SK-N-SH (cell line): ENCODE measurements around the gene TUBD1. TPM values are rescaled to one million over a fixed set of nuclear protein-coding genes. Genes with fewer than 3 reads are reported as not detected.
"Not testable (repeated sequence)": the region's sequence is repeated elsewhere in the genome, so short reads cannot be mapped to it uniquely, and the experiment has no call there.

Source experiments
- CTCF ChIA-PET: fragments of 300-600, 350-600 bp; formaldehyde crosslinking; extraction: SDS; loops from one replicate; lab custom pipeline; 2021; lab: Yijun Ruan, JAX
- POLR2A ChIA-PET: fragments of 350-600 bp; sonication (Branson Sonifier 250); formaldehyde crosslinking; extraction: SDS; loops from one replicate; lab custom pipeline; 2020; ENCODE audit warnings: antibody characterized with exemption, inconsistent platforms; lab: Yijun Ruan, JAX
- DNase-seq: peaks from one replicate; pipeline ENCODE4 v3.0.0; 2012
- H2AFZ ChIP-seq: fragments of 200-600 bp; sonication (generic); 2 replicates; pipeline ENCODE4 v1.8.1; 2016; ENCODE audit warnings: antibody characterized with exemption, mild to moderate bottlenecking, low read depth
- H3F3A ChIP-seq: fragments of 200-600 bp; sonication (generic); replicated peaks from 2 replicates; pipeline ENCODE3; 2016; ENCODE audit warnings: antibody characterized with exemption, mild to moderate bottlenecking; ENCODE audit not compliant: insufficient read depth
- H3K27ac ChIP-seq, 2 experiments: fragments of 200-500 bp in 1 of 2; fragments of 200-600 bp in 1 of 2; sonication (Bioruptor generic) in 1 of 2; sonication (generic), shearing (Covaris generic) in 1 of 2; 2 replicates each; pipeline versions ENCODE4 v1.5.1 to v1.6.1; 2014 to 2016; ENCODE audit warnings: low read depth in 2 of 2, inconsistent platforms in 1 of 2, low read length in 1 of 2, mild to moderate bottlenecking in 1 of 2, mixed read lengths in 1 of 2
- H3K27me3 ChIP-seq: fragments of 200-600 bp; sonication (generic), shearing (Covaris generic); 2 replicates; pipeline ENCODE4 v1.6.1; 2016; ENCODE audit warnings: mixed run types; ENCODE audit not compliant: insufficient read depth
- H3K36me3 ChIP-seq, 2 experiments: fragments of 200-500 bp in 1 of 2; fragments of 200-600 bp in 1 of 2; sonication (Bioruptor generic) in 1 of 2; sonication (generic) in 1 of 2; replicated peaks in 1 of 2; 2 replicates each; pipeline versions ENCODE3 to v1.5.1; 2014 to 2016; ENCODE audit warnings: low read length in 1 of 2, mild to moderate bottlenecking in 1 of 2; ENCODE audit not compliant: insufficient read depth in 2 of 2, control insufficient read depth in 1 of 2
- H3K4me1 ChIP-seq, 2 experiments: fragments of 200-500 bp in 1 of 2; fragments of 200-600 bp in 1 of 2; sonication (Bioruptor generic) in 1 of 2; sonication (generic), shearing (Covaris generic) in 1 of 2; 2 replicates each; pipeline versions ENCODE4 v1.5.1 to v1.6.1; 2014 to 2016; ENCODE audit warnings: low read depth in 1 of 2, low read length in 1 of 2, mixed run types in 1 of 2; ENCODE audit not compliant: insufficient read depth in 2 of 2, control insufficient read depth in 1 of 2
- H3K4me2 ChIP-seq: fragments of 200-600 bp; sonication (generic), shearing (Covaris generic); 2 replicates; pipeline ENCODE4 v1.6.1; 2017; ENCODE audit warnings: mixed run types
- H3K4me3 ChIP-seq, 2 experiments: fragments of 200-500 bp in 1 of 2; fragments of 200-600 bp in 1 of 2; sonication (Bioruptor generic) in 1 of 2; sonication (generic), shearing (Covaris generic) in 1 of 2; 2 replicates each; pipeline versions ENCODE4 v1.5.1 to v1.8.1; 2014 to 2016; ENCODE audit warnings: low read depth in 2 of 2, inconsistent platforms in 1 of 2, low read length in 1 of 2, mild to moderate bottlenecking in 1 of 2, mixed read lengths in 1 of 2, moderate library complexity in 1 of 2
- H3K79me2 ChIP-seq: fragments of 200-600 bp; sonication (generic); 2 replicates; pipeline ENCODE4 v1.8.1; 2017; ENCODE audit warnings: mild to moderate bottlenecking; ENCODE audit not compliant: insufficient read depth
- H3K9ac ChIP-seq: fragments of 200-600 bp; sonication (generic); 2 replicates; pipeline ENCODE4 v1.6.1; 2017; ENCODE audit warnings: mixed run types
- H3K9me2 ChIP-seq: fragments of 200-600 bp; sonication (generic); 2 replicates; pipeline ENCODE4 v1.6.1; 2017; ENCODE audit warnings: mixed run types
- H3K9me3 ChIP-seq: fragments of 200-600 bp; sonication (generic); 2 replicates; pipeline ENCODE4 v1.6.1; 2017; ENCODE audit warnings: mixed run types, mild to moderate bottlenecking, moderate library complexity
- H4K20me1 ChIP-seq: fragments of 200-600 bp; sonication (generic); 2 replicates; pipeline ENCODE4 v1.6.1; 2017; ENCODE audit warnings: mild to moderate bottlenecking, mixed run types; ENCODE audit not compliant: insufficient read depth
- CHD2 ChIP-seq: fragments of 150-350 bp; IDR thresholded peaks from 2 replicates; pipeline ENCODE4 v1.6.1; 2018; ENCODE audit warnings: low read length; ENCODE audit not compliant: partially characterized antibody
- EZH2phosphoT487 ChIP-seq: fragments of 200-600 bp; sonication (generic); IDR thresholded peaks from 2 replicates; pipeline ENCODE4 v1.6.1; 2017; ENCODE audit warnings: low read depth, mixed run types, mild to moderate bottlenecking, antibody characterized with exemption, moderate library complexity, borderline replicate concordance
- FOSL2 ChIP-seq: IDR thresholded peaks from 2 replicates; pipeline ENCODE4 v1.4.0; 2012; ENCODE audit warnings: low read depth, mild to moderate bottlenecking, moderate library complexity, borderline replicate concordance
- FOXJ3 ChIP-seq: sonication (generic); formaldehyde crosslinking; IDR thresholded peaks from 2 replicates; pipeline ENCODE4 v1.5.1; 2020; ENCODE audit warnings: mild to moderate bottlenecking, missing genetic modification reagents
- RCOR1 ChIP-seq: fragments of 150-350 bp; IDR thresholded peaks from 2 replicates; pipeline ENCODE4 v1.6.1; 2017; ENCODE audit warnings: antibody characterized with exemption, low read length
- RFX5 ChIP-seq: IDR thresholded peaks from 2 replicates; pipeline ENCODE4 v1.6.1; 2012; ENCODE audit warnings: mild to moderate bottlenecking, improper control_type of control experiment, low read length
- SIN3A ChIP-seq: IDR thresholded peaks from 2 replicates; pipeline ENCODE4 v1.6.1; 2012; ENCODE audit warnings: low read depth, mild to moderate bottlenecking, low read length, moderate library complexity, borderline replicate concordance
- TAF1 ChIP-seq: IDR thresholded peaks from 2 replicates; pipeline ENCODE4 v1.6.1; 2012; ENCODE audit warnings: low read depth, mild to moderate bottlenecking, low read length, moderate library complexity, borderline replicate concordance
- TCF12 ChIP-seq: IDR thresholded peaks from 2 replicates; pipeline ENCODE4 v1.4.0; 2012
- TEAD4 ChIP-seq: IDR thresholded peaks from 2 replicates; pipeline ENCODE4 v1.4.0; 2012; ENCODE audit warnings: mild to moderate bottlenecking, borderline replicate concordance; ENCODE audit not compliant: insufficient read depth
- WGBS: methylation state at CpG from one replicate; pipeline ENCODE4 v1.1.6; 2017; ENCODE audit warnings: low lambda C conversion rate; 5-methylcytosine and 5-hydroxymethylcytosine counted together
- polyA plus RNA-seq, 3 experiments: library from polyadenylated mRNA; depleted of rRNA; stranded (reverse); fragments of >200 nt; gene quantifications; 2 replicates each; pipeline ENCODE4 v1.2.3, GENCODE V29; 2012
- TF ChIP-seq, protein P1 (sequence below): fragments of 150-350 bp; IDR thresholded peaks from 2 replicates; pipeline ENCODE4 v1.6.1; 2016; ENCODE audit warnings: mild to moderate bottlenecking, low read depth, low read length
- TF ChIP-seq, protein P2 (sequence below): fragments of 150-350 bp; IDR thresholded peaks from 2 replicates; pipeline ENCODE4 v1.6.1; 2017; ENCODE audit warnings: antibody characterized with exemption, low read length, low read depth, borderline replicate concordance
- TF ChIP-seq, protein P3 (sequence below): IDR thresholded peaks from 2 replicates; pipeline ENCODE4 v1.4.0; 2012; ENCODE audit warnings: low read depth, borderline replicate concordance

TUBD1 gene
- polyA plus RNA-seq, 1 of the 3 experiments (the other 2 are of a cell fraction), result 3.2 TPM

DNA sequence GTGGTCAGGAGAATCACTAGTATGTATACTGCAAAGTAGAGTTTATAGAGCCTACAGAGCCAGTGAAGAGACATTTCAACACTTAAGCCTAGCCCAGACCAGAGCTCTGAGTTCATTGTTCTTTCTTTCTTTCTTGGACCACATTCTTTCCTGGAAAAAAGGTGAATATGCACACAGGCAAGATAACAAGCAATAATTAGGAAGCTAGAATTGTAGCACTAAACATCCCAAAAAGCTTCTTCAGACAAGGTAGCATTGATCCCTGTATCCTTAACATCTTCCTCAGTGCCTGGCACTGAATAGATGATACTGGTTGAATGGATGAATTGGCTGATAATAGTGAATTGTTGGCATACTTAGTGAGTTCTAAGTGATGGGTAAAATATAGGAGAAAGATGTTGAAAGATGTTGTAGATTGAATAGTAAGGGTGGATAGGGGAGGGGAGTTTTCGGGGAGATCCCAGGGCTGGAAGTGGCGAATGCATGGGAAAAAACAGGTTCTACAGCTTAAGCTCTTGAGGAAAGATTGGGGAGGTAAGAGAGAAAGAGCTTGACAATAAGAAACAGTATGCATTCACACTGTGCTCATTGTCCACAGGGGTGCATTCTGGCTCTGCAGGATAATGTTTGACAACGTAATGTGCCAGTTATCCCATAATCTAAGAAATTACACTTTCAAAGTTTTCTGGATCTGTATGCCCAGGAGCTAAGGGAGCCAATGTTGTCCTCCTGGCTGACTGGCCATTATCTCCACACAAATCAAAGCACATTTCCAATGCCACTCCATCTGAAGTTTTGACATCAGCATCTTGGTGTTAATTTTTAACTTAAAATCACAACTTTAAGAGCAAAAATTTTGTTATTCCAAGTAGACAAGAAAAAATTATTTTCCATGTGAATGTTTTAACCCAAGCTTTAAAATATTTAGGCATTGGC, 35.6 kb downstream of the TUBD1 start:
- Histone ChIP-seq H3K79me2 (no peaks in the 10 kb centered on the region), H4K20me1 (no peaks in the 10 kb centered on the region), H3K4me2 (no peak overlapping the region), H3K9ac (no peak overlapping the region), H2AFZ (no peak overlapping the region), H3K4me3 (no peak overlapping the region), H3K9me3 (no peaks in the 10 kb centered on the region), H3K27me3 (no peaks in the 10 kb centered on the region), H3K4me1 (peaks cover 11 to 12% of the 10 kb centered on the region in 2 experiments), H3F3A (peaks cover 22% of the 10 kb centered on the region), H3K9me2 (no peaks in the 10 kb centered on the region), H3K27ac (peak overlapping the region in 1 of 2 experiments; percentile 70; a peak in 2 of 4 replicates), H3K36me3 (peaks cover 0 to 3% of the 10 kb centered on the region in 2 experiments)
- 91% methylated on average over 3 of the region's 3 CpGs for WGBS
- no peak for TF ChIP-seq CHD2
- TF ChIP-seq TAF1, result no peak
- no peak for TF ChIP-seq RCOR1
- no peak for TF ChIP-seq TEAD4
- no peak for TF ChIP-seq FOXJ3 (CRISPR knock-in tag)
- no peak for TF ChIP-seq TCF12
- TF ChIP-seq, protein P1, sequence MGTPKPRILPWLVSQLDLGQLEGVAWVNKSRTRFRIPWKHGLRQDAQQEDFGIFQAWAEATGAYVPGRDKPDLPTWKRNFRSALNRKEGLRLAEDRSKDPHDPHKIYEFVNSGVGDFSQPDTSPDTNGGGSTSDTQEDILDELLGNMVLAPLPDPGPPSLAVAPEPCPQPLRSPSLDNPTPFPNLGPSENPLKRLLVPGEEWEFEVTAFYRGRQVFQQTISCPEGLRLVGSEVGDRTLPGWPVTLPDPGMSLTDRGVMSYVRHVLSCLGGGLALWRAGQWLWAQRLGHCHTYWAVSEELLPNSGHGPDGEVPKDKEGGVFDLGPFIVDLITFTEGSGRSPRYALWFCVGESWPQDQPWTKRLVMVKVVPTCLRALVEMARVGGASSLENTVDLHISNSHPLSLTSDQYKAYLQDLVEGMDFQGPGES, result no peak
- no peak for TF ChIP-seq SIN3A
- TF ChIP-seq, protein P2, sequence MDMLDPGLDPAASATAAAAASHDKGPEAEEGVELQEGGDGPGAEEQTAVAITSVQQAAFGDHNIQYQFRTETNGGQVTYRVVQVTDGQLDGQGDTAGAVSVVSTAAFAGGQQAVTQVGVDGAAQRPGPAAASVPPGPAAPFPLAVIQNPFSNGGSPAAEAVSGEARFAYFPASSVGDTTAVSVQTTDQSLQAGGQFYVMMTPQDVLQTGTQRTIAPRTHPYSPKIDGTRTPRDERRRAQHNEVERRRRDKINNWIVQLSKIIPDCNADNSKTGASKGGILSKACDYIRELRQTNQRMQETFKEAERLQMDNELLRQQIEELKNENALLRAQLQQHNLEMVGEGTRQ, result no peak
- TF ChIP-seq RFX5, result no peak
- no peak for TF ChIP-seq FOSL2
- TF ChIP-seq, protein P3, sequence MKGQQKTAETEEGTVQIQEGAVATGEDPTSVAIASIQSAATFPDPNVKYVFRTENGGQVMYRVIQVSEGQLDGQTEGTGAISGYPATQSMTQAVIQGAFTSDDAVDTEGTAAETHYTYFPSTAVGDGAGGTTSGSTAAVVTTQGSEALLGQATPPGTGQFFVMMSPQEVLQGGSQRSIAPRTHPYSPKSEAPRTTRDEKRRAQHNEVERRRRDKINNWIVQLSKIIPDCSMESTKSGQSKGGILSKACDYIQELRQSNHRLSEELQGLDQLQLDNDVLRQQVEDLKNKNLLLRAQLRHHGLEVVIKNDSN, result no peak
- TF ChIP-seq EZH2phosphoT487, result no peak
- DNase-seq, result no peak
- POLR2A ChIA-PET, result no interaction called here
- CTCF ChIA-PET, result interaction anchor here (0.6 to 2.1 kb wide), 5 partner anchors 14 to 180 kb away, joined by 3 to 6 read pairs (median 3); no protein-coding TSS in a partner anchor

DNA sequence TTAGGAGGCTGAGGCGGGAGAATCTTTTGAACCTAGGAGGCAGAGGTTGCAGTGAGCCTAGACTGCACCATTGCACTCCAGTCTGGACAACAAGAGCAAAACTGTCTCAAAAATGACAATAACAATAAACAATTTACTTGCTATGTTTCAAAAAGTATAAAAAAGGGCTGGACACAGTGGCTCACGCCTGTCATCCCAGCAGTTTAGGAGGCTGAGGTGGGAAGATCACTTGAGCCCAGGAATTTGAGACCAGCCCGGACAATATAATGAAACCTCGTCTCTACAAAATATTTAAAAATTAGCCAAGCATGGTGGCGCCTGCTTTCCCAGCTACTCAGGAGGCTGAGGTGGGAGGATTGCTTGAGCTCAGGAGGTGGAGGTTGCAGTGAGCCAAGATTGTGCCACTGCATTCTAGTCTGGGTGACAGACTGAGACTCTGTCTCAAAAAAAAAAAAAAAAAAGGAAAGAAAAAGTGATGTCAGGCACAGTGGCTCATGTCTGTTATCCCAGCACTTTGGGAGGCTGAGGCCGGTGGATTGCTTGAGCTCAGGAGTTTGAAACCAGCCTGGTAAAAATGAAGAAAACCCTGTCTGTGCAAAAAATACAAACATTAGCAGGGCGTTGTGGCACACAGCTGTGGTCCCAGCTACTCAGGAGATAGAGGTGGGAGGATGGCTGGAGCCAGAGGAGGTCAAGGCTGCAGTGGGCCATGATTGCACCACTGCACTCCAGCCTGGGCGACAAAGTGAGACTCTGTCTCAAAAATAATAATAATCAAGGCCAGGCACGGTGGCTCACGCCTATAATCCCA, 38.6 kb downstream of the TUBD1 start:
- not testable (repeated sequence) for H2AFZ ChIP-seq, H3K9ac ChIP-seq, DNase-seq, H3K27me3 ChIP-seq, H3K79me2 ChIP-seq, H4K20me1 ChIP-seq, H3K9me3 ChIP-seq, H3K36me3 ChIP-seq, H3K9me2 ChIP-seq, H3K4me3 ChIP-seq
- WGBS, result 88% methylated on average over 10 of the region's 10 CpGs
- CTCF ChIA-PET, result interaction anchor here (2.0 kb wide), 1 partner anchor 49 kb away, joined by 4 read pairs; no protein-coding TSS in a partner anchor
- Histone ChIP-seq H3K4me1 (peaks cover 11 to 18% of the 10 kb centered on the region in 2 experiments), H3F3A (peaks cover 17% of the 10 kb centered on the region), H3K27ac (peak overlapping the region in 1 of 2 experiments; percentile 71; a peak in 2 of 4 replicates), H3K4me2 (peak overlapping the region; percentile 14; the same call in 1 of the 2 replicates)
- POLR2A ChIA-PET, result interaction anchor here (0.6 to 0.7 kb wide), 2 partner anchors 55 to 154 kb away, joined by 3 to 4 read pairs; no protein-coding TSS in a partner anchor
